Cardiac muscle cell (in vitro differentiated cells and primary cell): ENCODE results near the gene SLC39A7. TPM values are rescaled to one million over a fixed set of nuclear protein-coding genes. Genes with fewer than 3 reads are reported as not detected.

Source experiments
- polyA plus RNA-seq: library from polyadenylated mRNA; unstranded; fragments of >200 nt; fragmentation: Nextera tagmentation; extraction: Ambion mirVana; gene quantifications from 2 replicates; pipeline ENCODE4 v1.2.1, GENCODE V29; 2016
- total RNA-seq: library from RNA; depleted of rRNA; stranded (reverse); fragments of >200 nt; gene quantifications from 2 replicates; pipeline ENCODE4 v1.2.3, GENCODE V29; 2016

Gene SLC39A7
- total and polyA plus RNA-seq, 2 experiments from 2014 or later: 51.3 to 147 TPM

Other genes with a start within 250 kb of the SLC39A7 start
- gene HLA-DMA, start 247.8 kb upstream of the SLC39A7 start, total RNA-seq: 1.8 and 2.9 TPM in 2 replicates
- 3.7 and 6.9 TPM in 2 replicates for gene HLA-DMA, start 247.8 kb upstream of the SLC39A7 start, polyA plus RNA-seq
- 167 and 232 TPM in 2 replicates for gene BRD2, start 232.3 kb upstream of the SLC39A7 start, total RNA-seq
- gene BRD2, start 232.3 kb upstream of the SLC39A7 start, polyA plus RNA-seq: 137 and 166 TPM in 2 replicates
- gene HLA-DOA, start 191.3 kb upstream of the SLC39A7 start, total RNA-seq: 0.25 and 0.74 TPM in 2 replicates
- 0.57 TPM in 1 of 2 replicates, not detected in the other for gene HLA-DOA, start 191.3 kb upstream of the SLC39A7 start, polyA plus RNA-seq
- 0.21 and 1.1 TPM in 2 replicates for gene HLA-DPA1, start 127.2 kb upstream of the SLC39A7 start, total RNA-seq
- gene HLA-DPA1, start 127.2 kb upstream of the SLC39A7 start, polyA plus RNA-seq: 1.2 and 1.9 TPM in 2 replicates
- gene HLA-DPB1, start 124.9 kb upstream of the SLC39A7 start, total RNA-seq: 14.3 and 26.1 TPM in 2 replicates
- 8.6 and 11.1 TPM in 2 replicates for gene HLA-DPB1, start 124.9 kb upstream of the SLC39A7 start, polyA plus RNA-seq
- 70.6 and 94.6 TPM in 2 replicates for gene COL11A2, start 8.4 kb upstream of the SLC39A7 start, total RNA-seq
- 59.6 and 63.8 TPM in 2 replicates for gene COL11A2, start 8.4 kb upstream of the SLC39A7 start, polyA plus RNA-seq
- gene RXRB, start 202 bp upstream of the SLC39A7 start, total RNA-seq: 38.1 and 46.7 TPM in 2 replicates
- 37.8 and 39.6 TPM in 2 replicates for gene RXRB, start 202 bp upstream of the SLC39A7 start, polyA plus RNA-seq
- gene HSD17B8, start 3.8 kb downstream of the SLC39A7 start, total RNA-seq: 45.4 and 45.7 TPM in 2 replicates
- gene HSD17B8, start 3.8 kb downstream of the SLC39A7 start, polyA plus RNA-seq: 47.6 and 68.0 TPM in 2 replicates
- gene RING1, start 7.6 kb downstream of the SLC39A7 start, total RNA-seq: 37.0 and 51.4 TPM in 2 replicates
- gene RING1, start 7.6 kb downstream of the SLC39A7 start, polyA plus RNA-seq: 42.1 and 44.2 TPM in 2 replicates
- gene VPS52, start 71.0 kb downstream of the SLC39A7 start, total RNA-seq: 34.4 and 37.1 TPM in 2 replicates
- gene VPS52, start 71.0 kb downstream of the SLC39A7 start, polyA plus RNA-seq: 55.2 and 64.8 TPM in 2 replicates
- 2,022 and 2,161 TPM in 2 replicates for gene RPS18, start 71.2 kb downstream of the SLC39A7 start, total RNA-seq
- gene RPS18, start 71.2 kb downstream of the SLC39A7 start, polyA plus RNA-seq: 1,298 and 1,698 TPM in 2 replicates
- gene B3GALT4, start 76.3 kb downstream of the SLC39A7 start, total RNA-seq: 11.7 and 15.5 TPM in 2 replicates
- gene B3GALT4, start 76.3 kb downstream of the SLC39A7 start, polyA plus RNA-seq: 11.0 and 15.8 TPM in 2 replicates
- gene WDR46, start 88.4 kb downstream of the SLC39A7 start, total RNA-seq: 34.8 and 58.9 TPM in 2 replicates
- gene WDR46, start 88.4 kb downstream of the SLC39A7 start, polyA plus RNA-seq: 46.3 and 70.4 TPM in 2 replicates
- 72.8 and 95.3 TPM in 2 replicates for gene PFDN6, start 88.7 kb downstream of the SLC39A7 start, total RNA-seq
- gene PFDN6, start 88.7 kb downstream of the SLC39A7 start, polyA plus RNA-seq: 34.2 and 35.1 TPM in 2 replicates
- 61.8 and 89.8 TPM in 2 replicates for gene RGL2, start 98.1 kb downstream of the SLC39A7 start, total RNA-seq
- gene RGL2, start 98.1 kb downstream of the SLC39A7 start, polyA plus RNA-seq: 86.1 and 115 TPM in 2 replicates
- 29.9 and 36.4 TPM in 2 replicates for gene TAPBP, start 113.2 kb downstream of the SLC39A7 start, total RNA-seq
- gene TAPBP, start 113.2 kb downstream of the SLC39A7 start, polyA plus RNA-seq: 30.8 and 39.2 TPM in 2 replicates
- 37.0 and 48.0 TPM in 2 replicates for gene ZBTB22, start 116.9 kb downstream of the SLC39A7 start, total RNA-seq
- 29.1 and 40.7 TPM in 2 replicates for gene ZBTB22, start 116.9 kb downstream of the SLC39A7 start, polyA plus RNA-seq
- gene DAXX, start 122.1 kb downstream of the SLC39A7 start, total RNA-seq: 27.6 and 44.3 TPM in 2 replicates
- 38.7 and 39.9 TPM in 2 replicates for gene DAXX, start 122.1 kb downstream of the SLC39A7 start, polyA plus RNA-seq
- 14.0 and 69.2 TPM in 2 replicates for gene KIFC1, start 191.0 kb downstream of the SLC39A7 start, total RNA-seq
- gene KIFC1, start 191.0 kb downstream of the SLC39A7 start, polyA plus RNA-seq: 9.4 and 33.3 TPM in 2 replicates
- gene PHF1, start 210.1 kb downstream of the SLC39A7 start, total RNA-seq: 61.9 and 116 TPM in 2 replicates
- gene PHF1, start 210.1 kb downstream of the SLC39A7 start, polyA plus RNA-seq: 34.5 and 62.1 TPM in 2 replicates
- gene CUTA, start 217.2 kb downstream of the SLC39A7 start, total RNA-seq: 304 and 348 TPM in 2 replicates
- 426 and 501 TPM in 2 replicates for gene CUTA, start 217.2 kb downstream of the SLC39A7 start, polyA plus RNA-seq
- 14.9 and 20.2 TPM in 2 replicates for gene SYNGAP1, start 219.2 kb downstream of the SLC39A7 start, total RNA-seq
- gene SYNGAP1, start 219.2 kb downstream of the SLC39A7 start, polyA plus RNA-seq: 6.8 and 10.5 TPM in 2 replicates